Measurements from ENCODE around the gene GNG7. TPM values are rescaled to one million over a fixed set of nuclear protein-coding genes. Genes with fewer than 3 reads are reported as not detected.

The GNG7 gene
- polyA plus RNA-seq, 1 donor (not counting 4 experiments of a cell fraction or from before 2014, with no cell fraction given): 0.01 TPM

DNA sequence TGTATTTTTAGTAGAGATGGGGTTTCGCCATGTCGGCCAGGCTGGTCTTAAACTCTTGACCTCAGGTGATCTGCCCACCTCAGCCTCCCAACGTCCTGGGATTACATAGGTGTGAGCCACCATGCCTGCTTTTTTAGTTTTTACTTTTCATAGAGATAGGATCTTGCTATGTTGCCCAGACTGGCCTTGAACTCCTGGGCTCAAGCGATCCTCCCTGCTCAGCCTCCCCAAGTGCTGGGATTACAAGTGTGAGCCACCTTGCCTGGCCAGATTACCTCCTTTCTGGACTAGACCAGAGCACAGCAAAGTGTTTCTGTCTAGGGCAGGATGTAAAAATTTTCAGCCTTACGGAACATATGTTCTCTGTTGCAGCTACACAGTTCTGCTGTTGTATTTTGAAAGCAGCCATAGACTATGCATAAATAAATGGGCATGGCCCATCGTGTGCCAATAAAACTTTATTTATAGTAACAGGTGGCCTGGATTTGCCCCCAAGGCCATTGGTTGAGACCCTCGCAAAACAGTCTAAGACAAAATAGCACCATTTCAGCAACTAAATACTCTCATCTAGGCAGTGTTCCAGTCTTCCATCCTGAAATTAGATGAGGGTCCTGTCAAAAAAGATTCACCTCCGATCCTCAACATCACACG is 36.0 kb downstream of the GNG7 start:
- Histone ChIP-seq H3K79me2 (ENCODE audit: control insufficient read depth, insufficient read depth, low read length) (no peaks in the 10 kb centered on the region), H2AFZ (ENCODE audit: control insufficient read depth, low read length) (no peak overlapping the region), H3K4me2 (ENCODE audit: control insufficient read depth, extremely low read depth, insufficient read depth, low read depth, low read length) (no peak overlapping the region), H3K9me1 (ENCODE audit: control insufficient read depth, extremely low read depth, insufficient read depth, low read length) (no peaks in the 10 kb centered on the region), H3K9me3 (ENCODE audit: control insufficient read depth, low read depth, low read length) (no peaks in the 10 kb centered on the region), H3K9ac (ENCODE audit: control insufficient read depth, extremely low read depth, insufficient read depth, low read length) (no peak overlapping the region), H3K27ac (ENCODE audit: control insufficient read depth, insufficient read depth, low read length) (no peak overlapping the region), H3K36me3 (ENCODE audit: control insufficient read depth in 2 of 2, extremely low read depth in 1 of 2, insufficient read depth in 2 of 2, low read length in 2 of 2) (no peaks in the 10 kb centered on the region), H3K27me3 (ENCODE audit: control insufficient read depth, extremely low read depth, insufficient read depth, low read length) (no peaks in the 10 kb centered on the region), H4K20me1 (ENCODE audit: control insufficient read depth, extremely low read depth, insufficient read depth, low read length) (peaks cover 2% of the 10 kb centered on the region), H3K4me1 (ENCODE audit: control insufficient read depth, extremely low read depth, insufficient read depth, low read length) (no peaks in the 10 kb centered on the region), H3K4me3 (ENCODE audit: control insufficient read depth in 2 of 3, extremely low read depth in 1 of 3, insufficient read depth in 2 of 3, low read depth in 1 of 3, low read length in 3 of 3) (no peak overlapping the region)
- FAIRE-seq (no peak), DNase-seq (ENCODE audit: low read depth, low spot score) (no peak)
- TF ChIP-seq, protein P1, sequence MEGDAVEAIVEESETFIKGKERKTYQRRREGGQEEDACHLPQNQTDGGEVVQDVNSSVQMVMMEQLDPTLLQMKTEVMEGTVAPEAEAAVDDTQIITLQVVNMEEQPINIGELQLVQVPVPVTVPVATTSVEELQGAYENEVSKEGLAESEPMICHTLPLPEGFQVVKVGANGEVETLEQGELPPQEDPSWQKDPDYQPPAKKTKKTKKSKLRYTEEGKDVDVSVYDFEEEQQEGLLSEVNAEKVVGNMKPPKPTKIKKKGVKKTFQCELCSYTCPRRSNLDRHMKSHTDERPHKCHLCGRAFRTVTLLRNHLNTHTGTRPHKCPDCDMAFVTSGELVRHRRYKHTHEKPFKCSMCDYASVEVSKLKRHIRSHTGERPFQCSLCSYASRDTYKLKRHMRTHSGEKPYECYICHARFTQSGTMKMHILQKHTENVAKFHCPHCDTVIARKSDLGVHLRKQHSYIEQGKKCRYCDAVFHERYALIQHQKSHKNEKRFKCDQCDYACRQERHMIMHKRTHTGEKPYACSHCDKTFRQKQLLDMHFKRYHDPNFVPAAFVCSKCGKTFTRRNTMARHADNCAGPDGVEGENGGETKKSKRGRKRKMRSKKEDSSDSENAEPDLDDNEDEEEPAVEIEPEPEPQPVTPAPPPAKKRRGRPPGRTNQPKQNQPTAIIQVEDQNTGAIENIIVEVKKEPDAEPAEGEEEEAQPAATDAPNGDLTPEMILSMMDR (optimal IDR thresholded peaks at IDR 0.05 in 1 of 3, IDR thresholded peaks at IDR 0.05 in 1 of 3, conservative IDR thresholded peaks at IDR 0.05 in 1 of 3; ENCODE audit: extremely low read depth in 1 of 3, insufficient read depth in 2 of 3, low read length in 3 of 3): no peak
- no peak for TF ChIP-seq EZH2 (IDR thresholded peaks at IDR 0.05; ENCODE audit: low read length)
- dilution Hi-C loops (cut with MboI; ENCODE audit: extremely low pct_ligation_motif_present, low sequenced_read_pairs): no loop called here

DNA sequence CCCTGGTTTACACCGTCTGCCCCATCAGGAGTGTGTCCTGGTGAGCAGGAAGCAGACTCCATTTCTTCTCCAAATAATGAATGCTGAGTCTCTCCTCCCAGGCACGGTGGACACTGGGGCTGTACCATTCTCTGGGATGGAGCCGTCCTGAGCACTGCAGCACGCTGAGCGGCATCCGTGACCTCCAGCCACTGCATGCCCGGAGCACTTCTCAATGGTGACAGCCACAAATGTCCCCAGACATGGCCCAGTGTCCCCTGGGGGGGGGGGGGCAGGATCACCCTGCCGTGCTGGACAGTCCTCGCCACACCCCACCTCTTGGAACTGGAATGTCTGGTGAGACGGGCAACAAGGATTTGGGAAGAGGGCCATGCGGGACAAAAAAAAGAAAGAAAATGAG is 37.4 kb downstream of the GNG7 start:
- H3K9me3 ChIP-seq (ENCODE audit: control insufficient read depth, low read depth, low read length): no peaks in the 10 kb centered on the region
- no peak for TF ChIP-seq EZH2 (IDR thresholded peaks at IDR 0.05; ENCODE audit: low read length)
- TF ChIP-seq, protein P1 (optimal IDR thresholded peaks at IDR 0.05 in 1 of 3, IDR thresholded peaks at IDR 0.05 in 1 of 3, conservative IDR thresholded peaks at IDR 0.05 in 1 of 3; ENCODE audit: extremely low read depth in 1 of 3, insufficient read depth in 2 of 3, low read length in 3 of 3): no peak
- H3K9me1 ChIP-seq (ENCODE audit: control insufficient read depth, extremely low read depth, insufficient read depth, low read length): no peaks in the 10 kb centered on the region
- no peak overlapping the region for H3K9ac ChIP-seq (ENCODE audit: control insufficient read depth, extremely low read depth, insufficient read depth, low read length)
- peaks cover 1% of the 10 kb centered on the region for H4K20me1 ChIP-seq (ENCODE audit: control insufficient read depth, extremely low read depth, insufficient read depth, low read length)
- H3K27ac ChIP-seq (ENCODE audit: control insufficient read depth, insufficient read depth, low read length): no peak overlapping the region
- H3K36me3 ChIP-seq (ENCODE audit: control insufficient read depth in 2 of 2, extremely low read depth in 1 of 2, insufficient read depth in 2 of 2, low read length in 2 of 2): no peaks in the 10 kb centered on the region
- dilution Hi-C loops (cut with MboI; ENCODE audit: extremely low pct_ligation_motif_present, low sequenced_read_pairs): no loop called here
- H3K4me3 ChIP-seq (ENCODE audit: control insufficient read depth in 2 of 3, extremely low read depth in 1 of 3, insufficient read depth in 2 of 3, low read depth in 1 of 3, low read length in 3 of 3): no peak overlapping the region
- no peak for DNase-seq (ENCODE audit: low read depth, low spot score)
- H3K79me2 ChIP-seq (ENCODE audit: control insufficient read depth, insufficient read depth, low read length): no peaks in the 10 kb centered on the region
- H3K27me3 ChIP-seq (ENCODE audit: control insufficient read depth, extremely low read depth, insufficient read depth, low read length): no peaks in the 10 kb centered on the region
- no peak overlapping the region for H3K4me2 ChIP-seq (ENCODE audit: control insufficient read depth, extremely low read depth, insufficient read depth, low read depth, low read length)
- no peak for FAIRE-seq
- no peak overlapping the region for H2AFZ ChIP-seq (ENCODE audit: control insufficient read depth, low read length)
- no peaks in the 10 kb centered on the region for H3K4me1 ChIP-seq (ENCODE audit: control insufficient read depth, extremely low read depth, insufficient read depth, low read length)
